CD14-positive monocyte (primary cell): Measurements from ENCODE around the gene AGXT2. TPM values are rescaled to one million over a fixed set of nuclear protein-coding genes. Genes with fewer than 3 reads are reported as not detected.

Experiments used
- DNase-seq, 3 donors: peaks; one replicate each; pipeline ENCODE4 v3.0.0-alpha.2; 2011 to 2022
- H2AFZ ChIP-seq: 2 replicates; pipeline ENCODE4 v1.6.0; 2012; ENCODE audit warnings: mild to moderate bottlenecking, low read depth, low read length, inconsistent platforms; ENCODE audit not compliant: insufficient read depth, poor library complexity, severe bottlenecking
- H3K27ac ChIP-seq, 2 donors: 1 replicate in 1 of 2; 2 replicates in 1 of 2; pipeline ENCODE4 v1.5.1; 2012 to 2013; ENCODE audit warnings: low read length in 2 of 2, control low read depth in 1 of 2, inconsistent platforms in 1 of 2, low read depth in 1 of 2, mild to moderate bottlenecking in 1 of 2
- H3K27me3 ChIP-seq, 2 donors: one replicate each; pipeline versions ENCODE4 v1.6.0 to v1.6.1; 2011 to 2013; ENCODE audit warnings: low read length in 2 of 2; ENCODE audit not compliant: control insufficient read depth in 2 of 2, insufficient read depth in 2 of 2
- H3K36me3 ChIP-seq, 2 donors: replicated peaks in 1 of 2; 1 replicate in 1 of 2; 2 replicates in 1 of 2; pipeline versions ENCODE4 v1.5.1 to v1.6.1; 2012 to 2013; ENCODE audit warnings: low read length in 2 of 2, control low read depth in 1 of 2, inconsistent platforms in 1 of 2, mild to moderate bottlenecking in 1 of 2; ENCODE audit not compliant: insufficient read depth in 2 of 2, control insufficient read depth in 1 of 2
- H3K4me1 ChIP-seq, 2 donors: 1 replicate in 1 of 2; 2 replicates in 1 of 2; pipeline versions ENCODE4 v1.5.1 to v1.6.1; 2012 to 2013; ENCODE audit warnings: low read length in 2 of 2, control low read depth in 1 of 2, inconsistent platforms in 1 of 2, mild to moderate bottlenecking in 1 of 2, moderate library complexity in 1 of 2; ENCODE audit not compliant: insufficient read depth in 2 of 2, control insufficient read depth in 1 of 2
- H3K4me2 ChIP-seq: replicated peaks from 2 replicates; pipeline ENCODE3; 2012; ENCODE audit warnings: low read length, moderate library complexity, mild to moderate bottlenecking; ENCODE audit not compliant: poor library complexity, severe bottlenecking; ENCODE audit errors: extremely low read depth
- H3K4me3 ChIP-seq, 3 experiments: fragments of 200-600 bp in 1 of 3; sonication (generic) in 1 of 3; replicated peaks in 1 of 3; 1 replicate in 2 of 3; 2 replicates in 1 of 3; pipeline ENCODE4 v1.5.1; 2011 to 2013; ENCODE audit warnings: low read length in 3 of 3, mild to moderate bottlenecking in 3 of 3, control low read depth in 2 of 3, low read depth in 2 of 3, inconsistent platforms in 1 of 3, moderate library complexity in 1 of 3
- H3K79me2 ChIP-seq: 2 replicates; pipeline ENCODE4 v1.6.0; 2012; ENCODE audit warnings: mild to moderate bottlenecking, control low read depth, inconsistent platforms, low read length, moderate library complexity; ENCODE audit not compliant: insufficient read depth
- H3K9ac ChIP-seq: 2 replicates; pipeline ENCODE4 v1.6.0; 2017; ENCODE audit warnings: low read length, mild to moderate bottlenecking; ENCODE audit not compliant: insufficient read depth, poor library complexity, severe bottlenecking
- H3K9me3 ChIP-seq, 2 donors: replicated peaks in 1 of 2; 1 replicate in 1 of 2; 2 replicates in 1 of 2; pipeline versions ENCODE4 v1.5.1 to v1.6.1; 2012 to 2013; ENCODE audit warnings: low read length in 2 of 2, control low read depth in 1 of 2; ENCODE audit not compliant: control insufficient read depth in 1 of 2, insufficient read depth in 1 of 2
- H4K20me1 ChIP-seq: 2 replicates; pipeline ENCODE4 v1.6.0; 2012; ENCODE audit warnings: mild to moderate bottlenecking, low read length, control low read depth, moderate library complexity; ENCODE audit not compliant: insufficient read depth
- H3K27ac Mint-ChIP-seq, 7 donors: one replicate each; pipeline ENCODE4 v1.8.0; 2020; ENCODE audit warnings: mild to moderate bottlenecking in 7 of 7, mixed read lengths in 7 of 7, moderate library complexity in 6 of 7, inconsistent platforms in 2 of 7
- H3K27me3 Mint-ChIP-seq, 3 donors: one replicate each; pipeline ENCODE4 v1.8.0; 2021 to 2022; ENCODE audit warnings: low read depth in 3 of 3, mild to moderate bottlenecking in 3 of 3, mixed read lengths in 3 of 3, moderate library complexity in 3 of 3, inconsistent platforms in 1 of 3
- H3K36me3 Mint-ChIP-seq, 2 donors: one replicate each; pipeline ENCODE4 v1.8.0; 2020; ENCODE audit warnings: mixed read lengths in 2 of 2, inconsistent platforms in 1 of 2, mild to moderate bottlenecking in 1 of 2
- H3K4me1 Mint-ChIP-seq: one replicate; pipeline ENCODE4 v1.8.0; 2020; ENCODE audit warnings: mild to moderate bottlenecking, mixed read lengths
- H3K4me3 Mint-ChIP-seq, 2 donors: one replicate each; pipeline ENCODE4 v1.8.0; 2020; ENCODE audit warnings: mild to moderate bottlenecking in 2 of 2, mixed read lengths in 2 of 2, moderate library complexity in 1 of 2
- H3K9me3 Mint-ChIP-seq, 7 donors: one replicate each; pipeline ENCODE4 v1.8.0; 2020 to 2022; ENCODE audit warnings: mixed read lengths in 7 of 7, mild to moderate bottlenecking in 6 of 7, moderate library complexity in 6 of 7, inconsistent platforms in 2 of 7
- CTCF ChIP-seq: fragments of 200-600 bp; IDR thresholded peaks from one replicate; pipeline ENCODE4 v1.8.0; 2022; ENCODE audit warnings: antibody characterized with exemption, mild to moderate bottlenecking
- WGBS: methylation state at CpG from one replicate; pipeline ENCODE4 v1.1.5; 2013; ENCODE audit warnings: missing lambda C conversion rate; ENCODE audit not compliant: insufficient coverage; 5-methylcytosine and 5-hydroxymethylcytosine counted together
- intact Hi-C, 2 donors: fragments of 100-400 bp; cut with micrococcal nuclease; formaldehyde crosslinking; loops; one replicate each; pipeline versions ENCODE4 v1.15.0 to v1.15.1; 2023
- polyA plus RNA-seq, 3 donors: library from polyadenylated mRNA; depleted of rRNA in 1 of 3; unstranded in 2 of 3; stranded (reverse) in 1 of 3; fragments of 300-500 nt in 2 of 3; fragments of >200 nt in 1 of 3; fragmentation: Illumina TruSeq in 2 of 3; gene quantifications; 1 replicate in 2 of 3; 2 replicates in 1 of 3; pipeline ENCODE4 v1.2.3, GENCODE V29; 2012 to 2021

The AGXT2 gene
- polyA plus RNA-seq, 3 donors: not detected

- no peak overlapping the region for H3K4me3 Mint-ChIP-seq
- Histone ChIP-seq H3K27me3 (peaks cover 5 to 11% of the 10 kb centered on the region in 2 donors), H3K9ac (no peak overlapping the region), H2AFZ (no peak overlapping the region), H3K4me1 (no peaks in the 10 kb centered on the region), H3K79me2 (no peaks in the 10 kb centered on the region), H3K4me3 (no peak overlapping the region), H3K4me2 (no peak overlapping the region), H3K9me3 (no peaks in the 10 kb centered on the region), H3K36me3 (no peaks in the 10 kb centered on the region), H4K20me1 (no peaks in the 10 kb centered on the region), H3K27ac (no peak overlapping the region)
- H3K36me3 Mint-ChIP-seq: no peaks in the 10 kb centered on the region
- no peak for TF ChIP-seq CTCF
- no CpG with 5 or more reads among the region's 4 CpGs for WGBS
- no peak for DNase-seq
- intact Hi-C loops: no loop called here
- no peaks in the 10 kb centered on the region for H3K4me1 Mint-ChIP-seq
- peaks cover 0 to 3% (median 0%) of the 10 kb centered on the region in 7 donors for H3K9me3 Mint-ChIP-seq
- peak overlapping the region in 1 of 7 donors; percentile 28 for H3K27ac Mint-ChIP-seq
- H3K27me3 Mint-ChIP-seq: peaks cover 15 to 28% (median 18%) of the 10 kb centered on the region in 3 donors
Measured at GRCh38 chr5:35042781-35043180, 5.0 kb downstream of the AGXT2 start.

GRCh38 chr5:35041261-35041660 lies 6.5 kb downstream of the AGXT2 start:
- 40% methylated on average over 1 of the region's 3 CpGs for WGBS

More at GRCh38 chr5:35041261-35041660, 6.5 kb downstream of the AGXT2 start:
- Mint-ChIP-seq H3K4me3 (no peak overlapping the region), H3K27me3 (peaks cover 16 to 37% (median 21%) of the 10 kb centered on the region in 3 donors), H3K9me3 (peaks cover 0 to 5% (median 0%) of the 10 kb centered on the region in 7 donors), H3K4me1 (no peaks in the 10 kb centered on the region), H3K27ac (no peak overlapping the region), H3K36me3 (no peaks in the 10 kb centered on the region)
- DNase-seq: no peak
- H3K4me3 ChIP-seq: no peak overlapping the region
- H2AFZ ChIP-seq: no peak overlapping the region
- intact Hi-C loops: no loop called here
- no peaks in the 10 kb centered on the region for H3K4me1 ChIP-seq
- H3K9me3 ChIP-seq: no peaks in the 10 kb centered on the region
- H3K9ac ChIP-seq: no peak overlapping the region
- no peaks in the 10 kb centered on the region for H3K79me2 ChIP-seq
- no peak overlapping the region for H3K4me2 ChIP-seq
- no peaks in the 10 kb centered on the region for H3K36me3 ChIP-seq
- no peaks in the 10 kb centered on the region for H4K20me1 ChIP-seq
- H3K27ac ChIP-seq: no peak overlapping the region
- H3K27me3 ChIP-seq: peaks cover 8 to 11% of the 10 kb centered on the region in 2 donors
- no peak for TF ChIP-seq CTCF
